ENCODE measurements around the gene MDK.

The MDK gene

DNA sequence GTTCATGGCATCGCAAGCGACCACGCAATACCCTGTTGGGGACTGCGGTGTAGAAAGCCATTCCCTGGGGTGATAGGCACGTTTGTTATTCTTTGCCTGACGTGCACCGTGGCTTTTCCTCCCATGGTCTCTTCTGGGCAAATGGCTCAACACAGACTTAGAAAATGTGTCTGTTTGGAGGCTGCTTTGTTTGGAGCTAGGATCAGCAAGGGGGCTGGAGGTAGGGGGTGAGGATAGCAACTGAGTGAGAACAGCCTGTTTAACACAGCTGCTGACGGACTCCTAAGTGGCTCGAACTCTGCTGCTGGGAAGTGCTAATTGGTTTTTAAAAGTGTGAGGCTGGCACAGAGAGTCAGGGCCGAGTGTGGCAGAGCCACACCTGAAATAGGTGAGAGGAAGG, 26.2 kb downstream of the MDK start:
- DNase-seq: no peak

GRCh38 chr11:46408407-46408986, 27.0 kb downstream of the MDK start:
- DNase-seq: no peak

DNA sequence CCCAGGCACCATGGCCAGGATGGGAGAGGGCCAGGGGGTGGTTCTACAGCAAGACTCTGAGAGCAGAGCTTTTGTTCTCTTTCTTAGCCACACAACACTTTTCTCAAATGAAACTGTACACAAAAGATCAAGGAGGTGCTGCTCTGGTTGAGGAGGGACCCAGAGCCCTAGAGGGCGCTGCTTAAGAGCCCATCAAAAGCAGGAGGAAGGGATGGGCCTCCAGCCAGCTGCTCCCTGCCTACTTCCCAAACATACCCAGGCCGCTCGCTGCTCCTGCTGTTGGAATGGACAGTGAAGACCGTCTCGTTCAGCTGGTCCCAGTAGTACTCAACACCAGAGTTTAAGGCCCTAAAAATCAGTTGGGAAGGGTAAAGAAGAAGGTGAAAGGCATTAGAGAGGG, 28.6 kb downstream of the MDK start:
- no peak for DNase-seq

- DNase-seq: peak; percentile 75
These were observed 32.4 kb downstream of the MDK start for GRCh38 chr11:46413760-46414465.

GRCh38 chr11:46414466-46414796, 33.0 kb downstream of the MDK start:
- DNase-seq: peak; percentile 94

DNA sequence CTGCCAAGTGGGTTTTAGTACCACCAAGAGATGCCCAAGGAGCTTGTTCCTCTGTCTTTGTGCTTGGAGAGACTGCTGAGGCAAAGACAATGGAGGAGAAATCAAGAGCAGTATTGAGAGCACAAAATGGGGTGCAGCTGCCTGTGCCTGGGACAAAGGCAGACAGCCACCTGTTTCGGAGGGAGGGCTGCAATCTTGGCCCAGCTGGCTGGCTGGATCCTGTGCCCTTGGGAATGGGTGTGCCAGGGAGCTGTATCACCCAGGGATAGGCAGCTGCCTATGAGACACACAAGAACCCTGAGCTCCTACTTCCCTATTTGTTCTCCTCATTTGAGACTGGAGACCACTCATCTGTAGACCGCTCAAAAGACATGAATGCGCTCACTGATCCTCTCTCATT, 33.4 kb downstream of the MDK start:
- peak; percentile 89 for DNase-seq

GRCh38 chr11:46417711-46418110, 36.2 kb downstream of the MDK start:
- no peak for DNase-seq

DNA sequence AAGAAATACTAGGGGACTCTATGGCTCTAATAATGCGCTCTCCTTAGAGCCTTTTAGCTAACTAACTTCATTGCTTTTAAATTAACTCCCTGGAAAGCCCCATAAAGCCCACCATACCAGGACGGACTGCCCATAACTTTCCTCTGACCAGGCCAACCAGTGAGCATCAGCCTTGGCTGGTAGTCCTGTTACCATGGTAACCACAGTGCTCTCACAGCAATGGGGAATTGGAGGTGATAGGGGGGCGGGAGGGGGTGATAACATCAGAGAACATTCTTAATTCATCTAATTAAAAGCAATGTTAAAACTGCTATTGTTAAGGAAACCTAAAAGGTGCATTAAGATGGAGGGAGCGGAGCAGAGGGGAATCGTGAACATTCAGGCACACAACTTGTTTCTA, 37.3 kb downstream of the MDK start:
- no peak for DNase-seq

- no peak for DNase-seq
These were observed 39.0 kb downstream of the MDK start for GRCh38 chr11:46420513-46420912.

DNA sequence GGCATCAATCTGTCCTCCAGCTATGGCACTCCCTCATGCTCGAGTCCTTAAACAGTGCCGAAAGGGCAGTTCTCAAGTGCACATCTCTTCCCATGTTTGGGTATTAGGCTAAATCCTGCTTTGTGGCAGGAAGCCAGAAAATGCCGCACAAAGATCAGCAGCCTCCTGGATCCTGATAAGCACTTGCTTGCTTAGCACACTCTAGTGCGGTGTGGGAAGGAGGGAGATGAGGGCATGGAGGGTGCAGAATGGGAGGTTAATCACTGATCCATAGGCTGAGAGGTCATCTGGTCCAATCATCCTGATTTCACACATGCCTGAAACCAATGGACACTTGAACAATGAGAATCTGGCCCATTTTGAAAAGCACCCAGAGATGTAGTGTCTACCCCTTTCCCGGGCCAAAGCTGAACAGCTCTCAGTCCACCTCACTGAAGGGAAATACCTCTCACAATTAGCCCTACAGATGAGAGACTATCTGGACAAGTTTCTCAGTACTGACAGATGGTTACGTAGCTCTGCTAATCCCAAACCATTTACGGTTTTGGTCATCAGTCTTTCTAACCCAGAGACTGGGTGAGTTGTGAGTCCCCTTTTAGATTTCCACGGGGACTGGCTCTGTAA, 39.9 kb downstream of the MDK start:
- DNase-seq: no peak

GRCh38 chr11:46422588-46422987, 41.1 kb downstream of the MDK start:
- DNase-seq: no peak

- DNase-seq: no peak
These were observed 44.9 kb downstream of the MDK start for GRCh38 chr11:46426233-46426991.

GRCh38 chr11:46427364-46427763, 45.9 kb downstream of the MDK start:
- DNase-seq: no peak

- DNase-seq: no peak
These were observed 48.2 kb downstream of the MDK start for GRCh38 chr11:46429717-46430116.

DNA sequence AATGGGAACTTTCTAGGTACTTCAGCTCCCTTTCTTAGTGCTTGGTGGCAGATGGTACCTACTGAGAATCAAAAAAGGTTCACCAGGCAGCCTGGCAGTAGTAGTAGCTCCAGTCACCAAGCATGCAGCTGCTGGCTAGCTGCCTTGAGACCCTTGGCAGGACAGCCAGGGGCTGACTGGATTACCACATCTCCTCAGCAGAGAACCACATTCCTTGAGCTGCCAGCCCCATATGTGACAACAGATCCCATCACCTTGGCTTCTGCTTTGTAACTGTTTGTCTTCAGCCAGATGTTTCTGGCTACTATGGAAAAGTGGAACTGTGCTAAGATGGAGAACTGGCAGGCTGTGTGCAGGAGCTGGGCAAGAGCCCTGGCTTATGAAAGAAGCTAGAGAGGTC, 49.7 kb downstream of the MDK start:
- DNase-seq: no peak

Measured in NCI-H345 (cell line).